Neutrophil (primary cell): Measurements from ENCODE around the gene RPTN.

Experiments
- H3K27ac ChIP-seq: fragments of 200-600 bp; sonication (generic); 2 replicates; pipeline ENCODE4 v1.5.1; 2016; ENCODE audit warnings: mild to moderate bottlenecking, moderate library complexity
- H3K27me3 ChIP-seq: fragments of 200-600 bp; sonication (generic); 2 replicates; pipeline ENCODE4 v1.6.0; 2016; ENCODE audit warnings: mild to moderate bottlenecking
- H3K36me3 ChIP-seq: fragments of 200-600 bp; sonication (generic); 2 replicates; pipeline ENCODE4 v1.5.1; 2017
- H3K4me1 ChIP-seq, 2 experiments: fragments of 200-600 bp in 1 of 2; sonication (generic) in 1 of 2; 1 replicate in 1 of 2; 2 replicates in 1 of 2; pipeline versions ENCODE4 v1.5.1 to v1.6.1; 2013 to 2016; ENCODE audit warnings: low read depth in 1 of 2, low read length in 1 of 2, mild to moderate bottlenecking in 1 of 2, moderate library complexity in 1 of 2; ENCODE audit not compliant: control insufficient read depth in 1 of 2, insufficient read depth in 1 of 2
- H3K4me3 ChIP-seq, 2 experiments: fragments of 200-600 bp in 1 of 2; sonication (generic) in 1 of 2; 1 replicate in 1 of 2; 2 replicates in 1 of 2; pipeline ENCODE4 v1.5.1; 2013 to 2016; ENCODE audit warnings: low read depth in 1 of 2, low read length in 1 of 2, mild to moderate bottlenecking in 1 of 2, moderate library complexity in 1 of 2
- H3K9me3 ChIP-seq: fragments of 200-600 bp; sonication (generic); 2 replicates; pipeline ENCODE4 v1.5.1; 2016
- CTCF ChIP-seq: fragments of 200-600 bp; sonication (generic); IDR thresholded peaks from 2 replicates; pipeline ENCODE4 v1.5.1; 2016; ENCODE audit warnings: antibody characterized with exemption

RPTN gene

GRCh38 chr1:152190589-152190988 lies 31.6 kb upstream of the RPTN start:
- Histone ChIP-seq H3K4me3 (no peak overlapping the region), H3K27ac (no peak overlapping the region), H3K36me3 (no peaks in the 10 kb centered on the region), H3K4me1 (peaks cover 0 to 11% of the 10 kb centered on the region in 2 experiments), H3K9me3 (no peaks in the 10 kb centered on the region), H3K27me3 (peaks cover 68% of the 10 kb centered on the region)
- TF ChIP-seq CTCF: no peak

- Histone ChIP-seq H3K4me1 (peaks cover 0 to 11% of the 10 kb centered on the region in 2 experiments), H3K36me3 (no peaks in the 10 kb centered on the region), H3K4me3 (no peak overlapping the region), H3K9me3 (no peaks in the 10 kb centered on the region), H3K27me3 (peaks cover 71% of the 10 kb centered on the region), H3K27ac (no peak overlapping the region)
- TF ChIP-seq CTCF: peak; percentile 37
Measured at GRCh38 chr1:152189657-152190442, 30.8 kb upstream of the RPTN start.

- no peak overlapping the region for H3K27ac ChIP-seq
- peak; percentile 80 for TF ChIP-seq CTCF
- H3K9me3 ChIP-seq: no peaks in the 10 kb centered on the region
- H3K4me3 ChIP-seq: peak overlapping the region; percentile 21 to 45
- no peaks in the 10 kb centered on the region for H3K36me3 ChIP-seq
- peaks cover 0 to 11% of the 10 kb centered on the region in 2 experiments for H3K4me1 ChIP-seq
- H3K27me3 ChIP-seq: peaks cover 72% of the 10 kb centered on the region
Measured at GRCh38 chr1:152188673-152189591, 29.9 kb upstream of the RPTN start.

- TF ChIP-seq CTCF: no peak
- Histone ChIP-seq H3K36me3 (no peaks in the 10 kb centered on the region), H3K27me3 (peaks cover 50% of the 10 kb centered on the region), H3K4me3 (no peak overlapping the region), H3K27ac (no peak overlapping the region), H3K4me1 (peaks cover 0 to 11% of the 10 kb centered on the region in 2 experiments), H3K9me3 (no peaks in the 10 kb centered on the region)
Measured at GRCh38 chr1:152186556-152187285, 27.7 kb upstream of the RPTN start.
